NK-92 treated with Interleukin-12 subunit alpha and Interleukin-12 subunit beta, amount 100 ng/mL, for 24 hours (cell line): ENCODE measurements around the gene ADD1.
"Not testable (repeated sequence)": the region's sequence is repeated elsewhere in the genome, so short reads cannot be mapped to it uniquely, and the experiment has no call there.

ENCODE experiments used
- DNase-seq: peaks from one replicate; lab custom pipeline; 2025; lab: John Stamatoyannopoulos, UW

The ADD1 gene

GRCh38 chr4:2944586-2945526, 101.2 kb downstream of the ADD1 start:
- no peak for DNase-seq

DNA sequence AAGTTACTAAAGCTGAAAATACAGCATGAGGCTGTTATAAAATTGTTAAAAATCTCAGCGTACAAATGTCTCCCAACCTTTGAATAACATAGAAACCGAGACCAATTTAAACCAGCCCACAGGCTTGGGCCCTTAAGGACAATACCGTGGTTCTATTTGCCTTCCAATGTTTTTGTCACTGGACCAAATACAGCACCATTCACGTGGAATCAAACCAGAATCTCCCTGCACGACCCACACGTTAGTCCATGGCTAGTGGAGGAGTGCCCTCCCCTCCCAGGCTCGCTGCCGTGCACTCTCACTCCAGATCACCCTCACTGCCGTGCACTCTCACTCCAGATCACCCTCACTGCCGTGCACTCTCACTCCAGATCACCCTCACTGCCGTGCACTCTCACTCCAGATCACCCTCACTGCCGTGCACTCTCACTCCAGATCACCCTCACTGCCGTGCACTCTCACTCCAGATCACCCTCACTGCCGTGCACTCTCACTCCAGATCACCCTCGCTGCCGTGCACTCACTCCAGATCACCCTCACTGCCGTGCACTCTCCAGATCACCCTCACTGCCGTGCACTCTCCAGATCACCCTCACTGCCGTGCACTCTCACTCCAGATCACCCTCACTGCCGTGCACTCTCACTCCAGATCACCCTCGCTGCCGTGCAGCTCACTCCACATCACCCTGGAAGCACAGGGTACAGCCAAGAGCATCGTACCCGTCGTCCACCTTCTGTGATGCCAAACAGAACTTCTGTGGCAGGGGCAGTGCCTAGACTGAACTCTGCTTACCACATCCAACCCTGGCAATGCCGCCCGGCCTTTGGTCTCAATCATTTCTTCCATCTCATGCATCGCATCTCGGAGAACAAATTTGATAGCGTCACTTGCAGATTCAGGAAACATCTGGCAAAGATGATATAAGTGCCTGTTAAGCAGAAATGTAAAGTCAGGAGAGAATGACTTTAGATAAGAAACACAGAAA, 102.3 kb downstream of the ADD1 start:
- DNase-seq = not testable (repeated sequence)

DNA sequence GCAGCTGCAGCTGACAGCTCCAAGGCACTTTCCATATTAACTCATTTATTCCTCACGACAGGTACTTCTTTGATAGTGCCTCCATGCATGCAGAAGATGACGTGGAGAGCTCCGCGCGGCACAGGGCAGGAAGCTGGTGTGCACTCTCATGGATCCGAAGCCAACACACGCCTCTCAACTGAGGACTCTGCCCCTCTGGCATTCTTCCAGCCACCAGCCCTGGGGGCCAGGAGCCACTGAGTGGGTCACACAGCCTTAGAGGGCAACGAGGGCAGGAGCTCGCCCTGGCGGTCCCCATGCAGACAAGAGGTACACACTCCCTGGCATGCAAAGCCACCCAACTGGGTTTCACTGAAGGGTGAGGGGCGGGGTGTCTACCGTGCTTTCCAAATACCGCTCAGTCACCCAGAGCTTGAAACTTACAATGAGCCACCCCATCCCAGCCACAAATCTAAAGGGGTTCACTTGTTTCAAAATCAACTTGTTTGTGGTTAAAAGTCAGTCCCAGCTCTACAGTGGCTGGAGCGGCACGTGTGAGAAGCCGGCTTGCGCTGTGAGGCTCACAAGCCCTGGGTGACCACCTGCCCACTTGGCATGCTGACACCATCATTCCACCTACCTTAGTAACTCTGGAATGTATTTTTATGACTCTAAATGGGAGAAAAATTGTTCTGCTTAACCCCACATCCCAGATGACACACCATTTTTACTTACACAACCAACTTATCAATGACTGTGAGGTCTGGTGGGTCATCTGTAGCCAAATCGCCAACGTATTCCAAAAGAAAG, 103.4 kb downstream of the ADD1 start:
- DNase-seq = no peak

- no peak for DNase-seq
These were observed 104.3 kb downstream of the ADD1 start for GRCh38 chr4:2947926-2948325.

DNA sequence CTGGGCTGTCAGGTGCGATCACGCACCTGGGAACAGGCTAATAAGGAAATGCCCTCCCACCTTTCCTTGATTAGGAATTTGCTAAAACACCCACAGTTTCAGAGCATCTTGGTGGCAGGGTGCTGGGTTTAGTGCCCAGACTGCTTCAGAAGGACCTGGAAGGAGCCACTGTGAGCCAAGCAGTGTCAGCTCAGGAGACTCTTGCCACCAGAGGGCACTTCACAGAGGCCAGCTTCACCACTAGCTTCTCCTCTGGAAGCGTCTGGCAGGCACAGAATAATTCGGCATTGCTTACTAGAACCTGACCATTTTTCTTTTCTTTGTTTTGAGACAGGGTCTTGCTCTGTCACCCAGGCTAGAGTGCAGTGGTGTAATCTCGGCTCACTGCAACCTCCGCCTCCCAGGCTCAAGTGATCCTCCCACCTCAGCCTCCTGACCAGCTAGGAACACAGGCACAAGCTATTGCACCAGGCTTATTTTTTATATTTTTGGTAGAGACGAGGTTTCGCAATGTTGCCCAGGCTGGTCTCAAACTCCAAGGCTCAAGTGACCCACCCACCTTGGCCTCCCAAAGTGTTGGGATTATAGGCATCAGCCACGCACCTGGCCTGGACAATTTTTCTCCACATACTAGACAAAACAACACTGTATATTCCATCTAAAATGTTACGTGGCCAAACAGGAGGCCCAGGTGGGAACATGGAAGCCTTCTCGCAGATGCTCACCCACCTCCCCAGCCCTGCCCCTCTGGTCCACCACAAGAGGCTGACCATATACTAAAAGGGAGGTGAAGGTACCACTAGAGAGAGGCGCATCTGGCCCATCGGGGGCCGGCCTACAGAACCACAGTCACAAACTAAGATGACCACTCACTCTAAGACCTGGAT, 105.5 kb downstream of the ADD1 start:
- DNase-seq = no peak

- DNase-seq = no peak
These were observed 106.1 kb downstream of the ADD1 start for GRCh38 chr4:2949782-2950125.

DNA sequence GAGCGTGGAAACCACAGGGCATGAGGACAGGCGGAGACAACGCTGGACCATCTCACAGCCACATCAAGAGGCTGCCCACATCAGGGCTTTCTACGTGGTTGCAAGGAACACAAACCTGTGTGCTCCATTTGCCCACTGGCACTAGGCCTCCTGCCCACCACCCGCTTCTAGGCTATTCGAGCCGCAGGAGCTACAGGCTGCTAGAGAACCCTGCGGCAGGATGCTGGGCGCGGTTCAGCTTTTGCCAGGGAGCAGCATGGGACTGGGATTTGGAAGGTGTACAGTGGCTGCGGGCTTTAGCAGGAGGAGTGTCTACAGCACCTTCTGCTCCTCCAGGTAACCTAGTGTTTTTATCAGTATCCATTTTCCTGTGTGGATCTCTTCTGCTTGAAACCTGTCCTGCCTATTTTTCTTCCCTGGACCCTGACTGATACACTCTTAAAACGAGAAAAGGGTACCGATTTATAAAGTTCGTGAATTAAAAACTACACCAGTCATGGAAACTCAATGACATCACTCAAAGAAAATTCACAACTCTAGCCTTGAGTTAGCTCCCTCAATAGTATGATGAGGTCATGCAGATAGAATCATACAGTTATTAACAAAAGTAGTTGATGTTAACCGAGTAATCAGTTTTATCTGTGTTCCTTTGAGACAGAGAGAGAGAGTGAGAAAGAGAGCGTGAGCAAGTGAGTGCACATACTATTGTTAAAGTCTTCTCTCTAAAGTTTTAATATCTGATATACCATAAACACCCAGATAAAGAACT, 106.8 kb downstream of the ADD1 start:
- DNase-seq = no peak

DNA sequence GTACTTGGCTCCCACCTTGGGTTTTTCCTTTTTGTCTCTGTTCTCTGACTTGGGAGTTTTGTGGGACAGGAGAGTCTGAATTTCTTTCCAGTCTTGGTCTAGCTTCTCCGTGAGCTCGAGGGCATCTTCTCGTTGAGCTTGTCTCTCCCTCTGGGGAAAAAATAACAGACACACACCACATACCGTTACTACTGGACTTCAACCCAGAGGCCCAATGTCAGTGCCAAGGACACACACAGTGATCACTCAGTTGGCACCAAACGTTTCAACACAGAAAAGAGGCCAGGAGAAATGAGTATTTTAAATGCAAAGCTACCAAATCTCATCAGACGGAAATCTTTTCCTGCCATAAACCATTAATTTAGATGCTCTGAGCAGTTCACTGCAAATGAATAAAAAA, 109.9 kb downstream of the ADD1 start:
- DNase-seq = no peak

- DNase-seq = no peak
These were observed 110.9 kb downstream of the ADD1 start for GRCh38 chr4:2954358-2955185.

- DNase-seq = not testable (repeated sequence)
These were observed 111.8 kb downstream of the ADD1 start for GRCh38 chr4:2955186-2956044.

DNA sequence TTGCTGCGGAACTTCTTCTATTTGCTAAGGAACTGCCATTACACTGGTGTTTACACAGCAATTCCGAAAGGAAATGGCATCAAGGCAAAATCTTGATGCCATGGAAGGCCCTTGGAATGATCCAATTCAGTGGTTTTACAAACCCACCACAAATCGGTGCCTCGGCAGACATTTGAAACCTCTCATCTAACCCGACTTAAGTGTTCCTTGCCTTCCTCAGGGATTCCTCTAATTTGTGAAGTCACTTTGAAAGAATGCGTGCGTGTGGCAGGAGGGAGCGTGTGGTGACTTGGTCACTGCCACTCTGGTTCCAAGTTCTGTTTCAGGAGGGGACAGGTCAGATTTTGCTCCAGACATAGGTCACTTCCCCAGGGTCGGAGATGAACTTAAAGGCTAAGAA, 114.8 kb downstream of the ADD1 start:
- DNase-seq = no peak

- not testable (repeated sequence) for DNase-seq
These were observed 116.8 kb downstream of the ADD1 start for GRCh38 chr4:2960450-2960849.

DNA sequence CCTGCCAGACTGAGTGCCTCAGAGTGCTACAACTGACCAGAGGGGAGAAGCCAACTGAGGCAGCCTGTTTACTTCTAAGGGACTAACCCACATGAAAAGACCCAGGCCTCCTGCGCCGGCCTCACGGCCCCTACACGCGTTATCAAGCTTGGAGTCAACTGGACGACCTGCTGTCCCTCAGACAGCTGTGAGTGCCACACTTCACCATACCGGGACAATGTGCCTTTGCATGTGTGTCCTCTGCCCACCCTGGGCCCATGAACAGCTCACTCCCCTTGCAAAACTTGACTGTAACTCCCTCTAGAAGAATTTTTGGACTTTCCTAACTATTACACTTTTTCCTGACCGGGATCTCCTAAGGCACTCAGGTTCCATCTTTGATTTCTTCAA, 117.8 kb downstream of the ADD1 start:
- DNase-seq = no peak

DNA sequence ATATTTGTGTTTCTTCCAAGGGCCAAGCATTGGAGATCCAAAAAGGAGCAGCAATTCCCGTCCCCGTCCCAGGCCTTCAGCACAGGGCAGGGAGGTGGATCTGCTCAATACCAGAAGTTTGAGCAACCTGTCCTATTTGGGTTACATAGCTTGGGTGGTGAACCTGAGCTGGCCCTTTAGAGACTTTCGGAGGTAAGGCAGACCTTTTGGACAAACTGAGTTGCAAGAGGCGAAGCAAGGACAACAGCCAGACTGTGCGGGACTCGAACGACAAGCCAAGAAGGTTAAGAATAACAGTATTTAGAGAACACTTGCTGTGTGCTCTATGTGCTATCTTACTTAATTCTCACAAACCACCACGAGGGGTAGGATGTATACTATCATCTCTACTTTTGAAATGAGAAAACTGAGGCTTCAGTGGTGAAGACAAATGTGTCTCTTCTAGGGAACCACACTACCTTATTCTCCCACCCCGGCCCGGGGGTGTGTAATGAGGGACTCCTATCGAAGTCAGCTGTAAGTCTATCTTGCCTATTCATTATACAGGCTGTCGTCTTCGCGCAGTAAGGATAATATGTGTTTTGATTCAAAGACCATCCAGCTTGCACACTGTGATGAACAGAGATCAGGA, 118.3 kb downstream of the ADD1 start:
- DNase-seq = no peak

DNA sequence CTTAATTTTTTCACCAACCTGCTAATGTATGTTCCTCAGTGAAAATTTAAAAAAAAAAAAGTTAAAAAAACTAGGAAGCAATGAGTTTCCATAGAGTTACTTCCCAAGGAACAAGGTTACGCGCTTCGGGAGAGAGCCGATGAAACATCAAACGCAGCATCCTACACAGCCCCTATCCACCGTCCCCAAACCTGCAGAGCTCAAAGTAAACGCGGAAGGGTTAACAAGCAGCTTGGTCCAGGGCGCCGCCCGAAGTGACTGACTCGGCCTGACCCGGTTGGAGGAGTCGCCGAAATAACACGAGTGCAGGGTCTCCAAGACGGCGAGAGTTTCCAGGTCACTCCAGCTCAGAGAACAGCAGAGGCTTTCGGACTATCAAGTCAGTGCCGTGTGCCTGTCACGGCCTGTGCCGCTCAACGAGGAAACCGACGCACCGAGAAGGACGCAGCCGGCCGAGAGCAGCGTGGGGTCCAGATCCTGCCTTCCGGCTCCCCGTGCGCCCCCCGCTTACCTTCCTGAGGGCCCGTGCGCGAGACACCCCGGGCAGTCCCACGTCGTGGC, 119.0 kb downstream of the ADD1 start:
- DNase-seq = peak; percentile 54

GRCh38 chr4:2963175-2963965, 119.7 kb downstream of the ADD1 start, which contains the start of the genes GRK4 and NOP14:
GRK4 (plus strand) TSS chr4:2963571; CDS start chr4:2964071, 500 bp downstream.
NOP14 (minus strand) TSS chr4:2963406; CDS start chr4:2963319, 87 bp downstream.
- peak; percentile 97 for DNase-seq
